SK-N-SH treated with all-trans-retinoic acid at 6 μM for 48 hours (cell line): Measurements from ENCODE around the gene UTS2R.

Experiments used
- ATAC-seq: fragments of 200-7000 bp; cut with Tn5 transposase; 3 replicates; pipeline ENCODE4 v1.9.1; 2020; ENCODE audit warnings: mild to moderate bottlenecking, moderate library complexity
- ARNTL ChIP-seq: fragments of 450-650 bp; formaldehyde crosslinking; IDR thresholded peaks from 2 replicates; pipeline ENCODE4 v1.5.0; 2020; ENCODE audit warnings: low read depth, mild to moderate bottlenecking, moderate library complexity, borderline replicate concordance
- BACH2 ChIP-seq: fragments of 250-450 bp; sonication (Bioruptor Pico); IDR thresholded peaks from 2 replicates; pipeline ENCODE4 v1.9.0; 2021; ENCODE audit warnings: mild to moderate bottlenecking, borderline replicate concordance
- CREB5 ChIP-seq: fragments of 250-450 bp; sonication (Bioruptor Pico); IDR thresholded peaks from 2 replicates; pipeline ENCODE4 v1.5.1; 2020; ENCODE audit warnings: low read depth, mild to moderate bottlenecking, moderate library complexity
- CSDC2 ChIP-seq: fragments of 250-450 bp; sonication (Bioruptor Pico); IDR thresholded peaks from 2 replicates; pipeline ENCODE4 v1.5.0; 2020; ENCODE audit warnings: mild to moderate bottlenecking, moderate library complexity
- CSRNP3 ChIP-seq: fragments of 250-450 bp; sonication (Bioruptor Pico); IDR thresholded peaks from 2 replicates; pipeline ENCODE4 v1.5.1; 2021; ENCODE audit warnings: mild to moderate bottlenecking, moderate library complexity
- GLIS3 ChIP-seq: fragments of 250-450 bp; sonication (Bioruptor Pico); IDR thresholded peaks from 2 replicates; pipeline ENCODE4 v1.5.0; 2020; ENCODE audit warnings: mild to moderate bottlenecking, moderate library complexity
- ISL1 ChIP-seq: fragments of 250-450 bp; sonication (Bioruptor Pico); IDR thresholded peaks from 2 replicates; pipeline ENCODE4 v2.1.2; 2022; ENCODE audit warnings: mild to moderate bottlenecking, moderate library complexity
- OSR1 ChIP-seq: fragments of 250-450 bp; sonication (Bioruptor Pico); IDR thresholded peaks from 2 replicates; pipeline ENCODE4 v1.8.0; 2022; ENCODE audit warnings: moderate library complexity, mild to moderate bottlenecking, inconsistent platforms
- PATZ1 ChIP-seq: fragments of 250-450 bp; sonication (Bioruptor Pico); IDR thresholded peaks from 2 replicates; pipeline ENCODE4 v1.8.0; 2020; ENCODE audit warnings: mild to moderate bottlenecking, moderate library complexity, borderline replicate concordance
- POU6F1 ChIP-seq: fragments of 250-450 bp; sonication (Bioruptor Pico); IDR thresholded peaks from 2 replicates; pipeline ENCODE4 v1.8.0; 2021; ENCODE audit warnings: low read depth, mild to moderate bottlenecking, moderate library complexity, borderline replicate concordance
- RARB ChIP-seq: fragments of 250-450 bp; sonication (Bioruptor Pico); IDR thresholded peaks from 2 replicates; pipeline ENCODE4 v1.8.0; 2021; ENCODE audit warnings: mild to moderate bottlenecking, moderate library complexity
- SNAI2 ChIP-seq: fragments of 250-450 bp; sonication (Bioruptor Pico); IDR thresholded peaks from 2 replicates; pipeline ENCODE4 v1.5.0; 2020; ENCODE audit warnings: mild to moderate bottlenecking, moderate library complexity
- TCF4 ChIP-seq: fragments of 250-450 bp; sonication (Bioruptor Pico); IDR thresholded peaks from 2 replicates; pipeline ENCODE4 v1.8.0; 2021; ENCODE audit warnings: mild to moderate bottlenecking, moderate library complexity, borderline replicate concordance
- TSHZ2 ChIP-seq: fragments of 250-450 bp; sonication (Bioruptor Pico); IDR thresholded peaks from 2 replicates; pipeline ENCODE4 v1.5.0; 2020; ENCODE audit warnings: mild to moderate bottlenecking, moderate library complexity
- ZC3H10 ChIP-seq: fragments of 250-450 bp; sonication (Bioruptor Pico); IDR thresholded peaks from 2 replicates; pipeline ENCODE4 v1.5.1; 2021; ENCODE audit warnings: mild to moderate bottlenecking, moderate library complexity
- ZFP30 ChIP-seq: fragments of 450-650 bp; formaldehyde crosslinking; IDR thresholded peaks from 2 replicates; pipeline ENCODE4 v1.5.0; 2022; ENCODE audit warnings: mild to moderate bottlenecking, moderate library complexity
- ZNF565 ChIP-seq: fragments of 450-650 bp; formaldehyde crosslinking; conservative IDR thresholded peaks from 2 replicates; pipeline ENCODE4 v1.5.0; 2020; ENCODE audit warnings: low read depth, mild to moderate bottlenecking, moderate library complexity
- ZNF70 ChIP-seq: fragments of 450-650 bp; formaldehyde crosslinking; IDR thresholded peaks from 2 replicates; pipeline ENCODE4 v1.5.0; 2020; ENCODE audit warnings: mild to moderate bottlenecking, moderate library complexity

UTS2R gene

GRCh38 chr17:82388922-82389283, 17.3 kb downstream of the UTS2R start:
- ATAC-seq: no peak
- no peak for TF ChIP-seq POU6F1
- TF ChIP-seq CREB5 (CRISPR knock-in tag): no peak
- no peak for TF ChIP-seq OSR1 (CRISPR knock-in tag)
- no peak for TF ChIP-seq ARNTL (CRISPR knock-in tag)
- TF ChIP-seq BACH2: no peak
- no peak for TF ChIP-seq ISL1 (CRISPR knock-in tag)
- TF ChIP-seq TCF4 (CRISPR knock-in tag): no peak
- no peak for TF ChIP-seq SNAI2 (CRISPR knock-in tag)
- no peak for TF ChIP-seq ZNF70 (CRISPR knock-in tag)
- no peak for TF ChIP-seq PATZ1
- TF ChIP-seq, all 23 proteins: peak for 0

GRCh38 chr17:82389379-82389778, 17.8 kb downstream of the UTS2R start:
- ATAC-seq: no peak
- TF ChIP-seq CREB5 (CRISPR knock-in tag): no peak
- no peak for TF ChIP-seq SNAI2 (CRISPR knock-in tag)
- no peak for TF ChIP-seq POU6F1
- no peak for TF ChIP-seq ZFP30 (CRISPR knock-in tag)
- TF ChIP-seq GLIS3 (CRISPR knock-in tag): no peak
- no peak for TF ChIP-seq CSRNP3 (CRISPR knock-in tag)
- no peak for TF ChIP-seq TCF4 (CRISPR knock-in tag)
- no peak for TF ChIP-seq ZC3H10 (CRISPR knock-in tag)
- no peak for TF ChIP-seq ZNF565 (CRISPR knock-in tag)
- TF ChIP-seq TSHZ2 (CRISPR knock-in tag): no peak
- TF ChIP-seq CSDC2 (CRISPR knock-in tag): no peak
- no peak for TF ChIP-seq OSR1 (CRISPR knock-in tag)
- no peak for TF ChIP-seq RARB (CRISPR knock-in tag)
